K562 (cell line): ENCODE data around the gene EYA2. TPM values are rescaled to one million over a fixed set of nuclear protein-coding genes. Genes with fewer than 3 reads are reported as not detected.

Experiments used
- ATAC-seq: fragments of 200-7000 bp; cut with Tn5 transposase; 3 replicates; pipeline ENCODE4 v1.9.1; 2020; ENCODE audit warnings: moderate library complexity
- BruUV-seq: library from RNA; stranded (reverse); fragments of 400-500 nt; replicated peaks from 2 replicates; lab custom pipeline; 2021; lab: Mats Ljungman, UMichigan
- CTCF ChIA-PET: fragments of 300-600 bp; formaldehyde crosslinking; extraction: SDS; loops from one replicate; lab custom pipeline; 2021; ENCODE audit warnings: low intra/inter-chr PET ratio; lab: Yijun Ruan, JAX
- POLR2A ChIA-PET: fragments of 300-600, 350-650 bp; sonication (Branson Sonifier 250); formaldehyde crosslinking; extraction: SDS; loops from one replicate; lab custom pipeline; 2021; ENCODE audit warnings: antibody characterized with exemption, inconsistent platforms; lab: Yijun Ruan, JAX
- DNase-seq, 4 experiments: peaks; one replicate each; pipeline versions ENCODE4 v3.0.0 to v3.0.0-alpha.2; 2011 to 2018; ENCODE audit warnings: low spot score in 3 of 4, mixed read lengths in 3 of 4; ENCODE audit errors: extremely low read depth in 1 of 4
- FAIRE-seq: peaks from 2 replicates; lab custom pipeline; 2011; peaks lifted over from hg19 to GRCh38; lab: Jason Lieb, UNC
- H2AFZ ChIP-seq: 2 replicates; pipeline ENCODE4 v1.6.0; 2011; ENCODE audit warnings: low read depth, low read length, control low read depth, inconsistent platforms
- H3K27ac ChIP-seq: fragments of 200-600 bp; 3 replicates; pipeline ENCODE4 v1.8.0; 2011; ENCODE audit warnings: low read depth, mild to moderate bottlenecking, control low read depth, inconsistent platforms, low read length, moderate library complexity, mixed read lengths; ENCODE audit errors: extremely low read depth
- H3K27me3 ChIP-seq, 2 experiments: fragments of 300-600 bp in 1 of 2; 2 replicates in 1 of 2; 3 replicates in 1 of 2; pipeline versions ENCODE4 v1.6.0 to v1.8.0; 2011; ENCODE audit warnings: inconsistent platforms in 2 of 2, low read length in 2 of 2, mild to moderate bottlenecking in 1 of 2, mixed read lengths in 1 of 2, moderate library complexity in 1 of 2; ENCODE audit not compliant: control insufficient read depth in 2 of 2, insufficient read depth in 2 of 2
- H3K36me3 ChIP-seq: fragments of 300-600 bp; 3 replicates; pipeline ENCODE4 v1.8.0; 2011; ENCODE audit warnings: mild to moderate bottlenecking, low read length, inconsistent platforms; ENCODE audit not compliant: control insufficient read depth, insufficient read depth
- H3K4me1 ChIP-seq, 2 experiments: fragments of 200-600 bp in 1 of 2; replicated peaks in 1 of 2; 2 replicates in 1 of 2; 3 replicates in 1 of 2; pipeline versions ENCODE4 v1.5.1 to v1.8.0; 2011; ENCODE audit warnings: inconsistent platforms in 2 of 2, low read length in 2 of 2, mild to moderate bottlenecking in 1 of 2, mixed read lengths in 1 of 2, moderate library complexity in 1 of 2; ENCODE audit not compliant: control insufficient read depth in 2 of 2, insufficient read depth in 2 of 2
- H3K4me2 ChIP-seq: 2 replicates; pipeline ENCODE4 v1.6.1; 2011; ENCODE audit warnings: low read length, control low read depth, inconsistent platforms, mixed read lengths; ENCODE audit not compliant: insufficient read depth
- H3K4me3 ChIP-seq: fragments of 200-600 bp; sonication (generic), shearing (Covaris generic); 2 replicates; pipeline ENCODE4 v1.5.1; 2016; ENCODE audit warnings: control low read depth, inconsistent platforms
- H3K79me2 ChIP-seq: fragments of 200-600 bp; 3 replicates; pipeline ENCODE4 v1.8.0; 2011; ENCODE audit warnings: low read length, inconsistent platforms; ENCODE audit not compliant: control insufficient read depth, insufficient read depth
- H3K9ac ChIP-seq, 2 experiments: 2 replicates each; pipeline versions ENCODE4 v1.6.0 to v1.6.1; 2011; ENCODE audit warnings: low read depth in 2 of 2, low read length in 2 of 2, control low read depth in 1 of 2, inconsistent platforms in 1 of 2, mild to moderate bottlenecking in 1 of 2, mixed read lengths in 1 of 2; ENCODE audit not compliant: insufficient read depth in 1 of 2
- H3K9me1 ChIP-seq: one replicate; pipeline ENCODE4 v1.6.0; 2011; ENCODE audit warnings: inconsistent platforms, mild to moderate bottlenecking, low read length, moderate library complexity; ENCODE audit not compliant: control insufficient read depth, insufficient read depth
- H3K9me3 ChIP-seq: replicated peaks from 2 replicates; pipeline ENCODE4 v1.5.1; 2011; ENCODE audit warnings: low read depth, low read length, inconsistent platforms; ENCODE audit not compliant: control insufficient read depth, insufficient read depth
- H4K20me1 ChIP-seq: replicated peaks from 2 replicates; pipeline ENCODE4 v1.6.1; 2011; ENCODE audit warnings: low read length, inconsistent platforms, mixed read lengths; ENCODE audit not compliant: control insufficient read depth, insufficient read depth
- CTBP1 ChIP-seq: fragments of 450-650 bp; IDR thresholded peaks from 2 replicates; pipeline ENCODE4 v1.6.1; 2016; ENCODE audit warnings: borderline replicate concordance
- EP400 ChIP-seq: fragments of 450-650 bp; IDR thresholded peaks from 2 replicates; pipeline ENCODE4 v1.6.1; 2017; ENCODE audit warnings: antibody characterized with exemption, mild to moderate bottlenecking, moderate library complexity
- MLX ChIP-seq, 2 experiments: fragments of 450-650 bp in 1 of 2; sonication (generic) in 1 of 2; formaldehyde crosslinking; conservative IDR thresholded peaks; 2 replicates each; pipeline versions ENCODE4 v1.4.0 to v1.8.1; 2020 to 2022; ENCODE audit warnings: mild to moderate bottlenecking in 1 of 2, missing genetic modification reagents in 1 of 2
- TBL1XR1 ChIP-seq, 2 experiments: IDR thresholded peaks; 2 replicates each; pipeline ENCODE4 v1.6.1; 2012; ENCODE audit warnings: improper control_type of control experiment in 2 of 2, low read length in 2 of 2, mild to moderate bottlenecking in 1 of 2
- ZBTB40 ChIP-seq, 2 experiments: fragments of 450-650 bp in 1 of 2; sonication (generic) in 1 of 2; formaldehyde crosslinking in 1 of 2; IDR thresholded peaks; 2 replicates each; pipeline versions ENCODE4 v1.7.1 to v1.9.0; 2016 to 2022; ENCODE audit warnings: inconsistent platforms in 1 of 2, mild to moderate bottlenecking in 1 of 2, missing genetic modification reagents in 1 of 2
- whole genome bisulfite sequencing: fragments of 100-300 bp; shearing (Covaris generic); methylation state at CpG from one replicate; pipeline ENCODE4 v1.1.6; 2016; ENCODE audit warnings: low coverage, mixed read lengths; ENCODE audit not compliant: insufficient coverage; ENCODE audit errors: missing lambda C conversion rate; 5-methylcytosine and 5-hydroxymethylcytosine counted together
- in situ Hi-C: fragments of 300-500 bp; cut with MboI; formaldehyde crosslinking; loops from 4 replicates; pipeline ENCODE4 v1.15.0; 2018; ENCODE audit warnings: inconsistent platforms, mixed read lengths
- intact Hi-C: fragments of 100-400 bp; cut with micrococcal nuclease; formaldehyde crosslinking; loops from 2 replicates; pipeline ENCODE4 v1.14.2; 2022
- polyA plus RNA-seq, 8 experiments: library from polyadenylated mRNA; depleted of rRNA in 4 of 8; stranded (reverse) in 5 of 8; unstranded in 3 of 8; fragments of >200 nt; fragmentation: Nextera tagmentation in 2 of 8; fragmentation: Illumina TruSeq in 1 of 8; extraction: Ambion mirVana in 2 of 8; extraction: Trizol in 1 of 8; gene quantifications; 2 replicates each; pipeline versions ENCODE4 v1.2.1 to v1.2.3, GENCODE V29; 2011 to 2014; ENCODE audit warnings: inconsistent platforms in 1 of 8, missing spikeins in 1 of 8
- total RNA-seq, 7 experiments: library from RNA; depleted of rRNA in 6 of 7; stranded (reverse); fragments of >200 nt in 6 of 7; fragmentation: Illumina TruSeq in 2 of 7; extraction: Trizol in 2 of 7; gene quantifications; 2 replicates each; pipeline versions ENCODE4 v1.2.1 to v1.2.3, GENCODE V29; 2011 to 2021; ENCODE audit warnings: low replicate concordance in 1 of 7

Gene EYA2
- total and polyA plus RNA-seq, 9 of the 15 experiments (the other 6 are each of a cell fraction or from before 2014, with no cell fraction given) = 0.03 TPM; not detected in 8

- ChIA-PET POLR2A (interaction anchor here (1.0 kb wide), 1 partner anchor 9 kb away, joined by 3 read pairs; no protein-coding TSS in a partner anchor), CTCF (no interaction called here)
- Histone ChIP-seq H3K79me2 (no peaks in the 10 kb centered on the region), H3K4me2 (no peak overlapping the region), H3K9ac (no peak overlapping the region), H3K4me1 (peaks cover 4% of the 10 kb centered on the region in 2 experiments), H3K9me1 (no peaks in the 10 kb centered on the region), H2AFZ (no peak overlapping the region), H3K27me3 (no peaks in the 10 kb centered on the region), H3K4me3 (no peak overlapping the region), H3K36me3 (no peaks in the 10 kb centered on the region), H3K27ac (no peak overlapping the region), H3K9me3 (no peaks in the 10 kb centered on the region), H4K20me1 (no peaks in the 10 kb centered on the region)
- FAIRE-seq = no peak
- no peak for TF ChIP-seq EP400
- no peak for TF ChIP-seq CTBP1
- TF ChIP-seq TBL1XR1 (IDR thresholded peaks at IDR 0.05; ENCODE audit: low read length in 2 of 2) = no peak
- no peak for TF ChIP-seq ZBTB40 (IDR thresholded peaks at IDR 0.05)
- TF ChIP-seq ZBTB40 (CRISPR knock-in tag; IDR thresholded peaks at IDR 0.05) = no peak
- TF ChIP-seq MLX (CRISPR knock-in tag; conservative IDR thresholded peaks at IDR 0.05) = no peak
- ATAC-seq = no peak
- DNase-seq = no peak
- in situ Hi-C loops = no loop called here
- intact Hi-C loops = no loop called here
- no TSS peak for BruUV-seq
- 3% methylated on average over 2 of the region's 2 CpGs for WGBS
Observed at GRCh38 chr20:46985250-46985649, 90.6 kb downstream of the EYA2 start.
